Measurements from ENCODE around the gene TWIST2.
A peak's percentile ranks its signal among the peaks of the same experiment; 100 is the strongest.

TWIST2 gene

GRCh38 chr2:238831177-238831576 is 16.7 kb upstream of the TWIST2 start:
- no peak for DNase-seq (ENCODE audit: low read depth, low spot score)
- no peak for TF ChIP-seq CTCF (IDR thresholded peaks at IDR 0.05; ENCODE audit: low read depth, low read length)
- H3K4me3 ChIP-seq (ENCODE audit: low read depth, low read length) = no peak overlapping the region
- in situ Hi-C loops (cut with HindIII; ENCODE audit: low sequenced_read_pairs) = no loop called here

GRCh38 chr2:238834982-238835381 is 12.9 kb upstream of the TWIST2 start:
- no peak for DNase-seq (ENCODE audit: low read depth, low spot score)
- no peak overlapping the region for H3K4me3 ChIP-seq (ENCODE audit: low read depth, low read length)
- in situ Hi-C loops (cut with HindIII; ENCODE audit: low sequenced_read_pairs) = no loop called here
- no peak for TF ChIP-seq CTCF (IDR thresholded peaks at IDR 0.05; ENCODE audit: low read depth, low read length)

- TF ChIP-seq CTCF (IDR thresholded peaks at IDR 0.05; ENCODE audit: low read depth, low read length) = peak; percentile 41
- DNase-seq (ENCODE audit: low read depth, low spot score) = no peak
- in situ Hi-C loops (cut with HindIII; ENCODE audit: low sequenced_read_pairs) = no loop called here
- H3K4me3 ChIP-seq (ENCODE audit: low read depth, low read length) = no peak overlapping the region
Measured at GRCh38 chr2:238835726-238836301, 12.1 kb upstream of the TWIST2 start.

GRCh38 chr2:238838786-238839327 is 9.0 kb upstream of the TWIST2 start:
- no peak for TF ChIP-seq CTCF (IDR thresholded peaks at IDR 0.05; ENCODE audit: low read depth, low read length)
- in situ Hi-C loops (cut with HindIII; ENCODE audit: low sequenced_read_pairs) = no loop called here
- no peak overlapping the region for H3K4me3 ChIP-seq (ENCODE audit: low read depth, low read length)
- DNase-seq (ENCODE audit: low read depth, low spot score) = no peak

- in situ Hi-C loops (cut with HindIII; ENCODE audit: low sequenced_read_pairs) = no loop called here
- TF ChIP-seq CTCF (IDR thresholded peaks at IDR 0.05; ENCODE audit: low read depth, low read length) = no peak
- DNase-seq (ENCODE audit: low read depth, low spot score) = no peak
- no peak overlapping the region for H3K4me3 ChIP-seq (ENCODE audit: low read depth, low read length)
Measured at GRCh38 chr2:238839428-238839827, 8.5 kb upstream of the TWIST2 start.

GRCh38 chr2:238841542-238842164 is 6.2 kb upstream of the TWIST2 start:
- in situ Hi-C loops (cut with HindIII; ENCODE audit: low sequenced_read_pairs) = no loop called here
- no peak for DNase-seq (ENCODE audit: low read depth, low spot score)

More at GRCh38 chr2:238841542-238842164, 6.2 kb upstream of the TWIST2 start:
- no peak overlapping the region for H3K4me3 ChIP-seq (ENCODE audit: low read depth, low read length)
- no peak for TF ChIP-seq CTCF (IDR thresholded peaks at IDR 0.05; ENCODE audit: low read depth, low read length)

Data from astrocyte of the spinal cord (primary cell).